ENCODE measurements around the gene ATP5F1B. TPM values are rescaled to one million over a fixed set of nuclear protein-coding genes. Genes with fewer than 3 reads are reported as not detected.

The ATP5F1B gene
- total RNA-seq, 1 experiment from 2014 or later = 1,051 TPM

GRCh38 chr12:56688129-56688845, 42.5 kb upstream of the ATP5F1B start, which contains the start of gene PTGES3 (continued):
- TF ChIP-seq REST (IDR thresholded peaks at IDR 0.05; ENCODE audit: low read depth) (no peak), CBX3 (IDR thresholded peaks at IDR 0.05; ENCODE audit: low read depth) (peak; percentile 70), SP1 (IDR thresholded peaks at IDR 0.05; ENCODE audit: low read depth) (peak; percentile 70), YY1 (IDR thresholded peaks at IDR 0.05; ENCODE audit: extremely low read depth, insufficient replicate concordance, low read depth, low read length) (peak; percentile 65), POLR2AphosphoS5 (IDR thresholded peaks at IDR 0.05; ENCODE audit: low read depth, low read length) (peak; percentile 93), POLR2A (IDR thresholded peaks at IDR 0.05; ENCODE audit: borderline replicate concordance, extremely low read depth, insufficient read depth, insufficient read length) (peak; percentile 97), ZFX (IDR thresholded peaks at IDR 0.05) (peak; percentile 48; the same call in 1 of the 2 replicates), ELF1 (IDR thresholded peaks at IDR 0.05; ENCODE audit: borderline replicate concordance, low read depth) (no peak), TCF7L2 (IDR thresholded peaks at IDR 0.05; ENCODE audit: borderline replicate concordance, extremely low read depth, insufficient read depth, insufficient read length) (no peak), SIN3A (IDR thresholded peaks at IDR 0.05; ENCODE audit: low read depth) (peak; percentile 84; the same call in 1 of the 2 replicates), ATF3 (IDR thresholded peaks at IDR 0.05) (no peak), ZNF274 (IDR thresholded peaks at IDR 0.05; ENCODE audit: low read depth, low read length) (no peak)

All from HCT116 (cell line).